Measurements from ENCODE around the gene FCER2. TPM values are rescaled to one million over a fixed set of nuclear protein-coding genes. Genes with fewer than 3 reads are reported as not detected.

Gene FCER2
- polyA plus RNA-seq, 2 of the 4 experiments (the other 2 are of a cell fraction), result not detected

- Histone ChIP-seq H3K4me2 (0 out of 3 replicates have a peak overlapping the region, but pooled peaks have one; percentile 5), H3K27ac (no peak overlapping the region), H3K4me1 (no peaks in the 10 kb centered on the region), H3K9me3 (no peaks in the 10 kb centered on the region), H3K4me3 (no peak overlapping the region)
- ChIA-PET POLR2A (no interaction called here), CTCF (interaction anchor here (0.9 to 1.7 kb wide), 3 partner anchors 12 to 64 kb away, joined by 3 to 4 read pairs (median 3); partner anchors contain the start of gene TRAPPC5)
- FAIRE-seq, result no peak
- 26% methylated on average over 11 of the region's 12 CpGs for WGBS (ENCODE audit: missing lambda C conversion rate)
- no peak for DNase-seq (ENCODE audit: low read depth in 1 of 2, low spot score in 1 of 2)
- TF ChIP-seq TP53 (CRISPR knock-in tag; IDR thresholded peaks at IDR 0.05) (no peak), POLR2A (IDR thresholded peaks at IDR 0.05; ENCODE audit: low read length) (no peak), RAD21 (conservative IDR thresholded peaks at IDR 0.05 in 1 of 2, IDR thresholded peaks at IDR 0.05 in 1 of 2) (no peak), FOXS1 (CRISPR knock-in tag; IDR thresholded peaks at IDR 0.05) (no peak), ZFP36 (IDR thresholded peaks at IDR 0.05; ENCODE audit: borderline replicate concordance, partially characterized antibody) (peak; percentile 63), ELK1 (IDR thresholded peaks at IDR 0.05; ENCODE audit: low read depth, low read length) (no peak), ZSCAN20 (CRISPR knock-in tag; IDR thresholded peaks at IDR 0.05) (no peak), NR3C1 (IDR thresholded peaks at IDR 0.05) (no peak), CEBPB (IDR thresholded peaks at IDR 0.05) (peak in 1 of 2 experiments; percentile 28; a peak in 1 of 4 replicates)
- TF ChIP-seq, protein P1, sequence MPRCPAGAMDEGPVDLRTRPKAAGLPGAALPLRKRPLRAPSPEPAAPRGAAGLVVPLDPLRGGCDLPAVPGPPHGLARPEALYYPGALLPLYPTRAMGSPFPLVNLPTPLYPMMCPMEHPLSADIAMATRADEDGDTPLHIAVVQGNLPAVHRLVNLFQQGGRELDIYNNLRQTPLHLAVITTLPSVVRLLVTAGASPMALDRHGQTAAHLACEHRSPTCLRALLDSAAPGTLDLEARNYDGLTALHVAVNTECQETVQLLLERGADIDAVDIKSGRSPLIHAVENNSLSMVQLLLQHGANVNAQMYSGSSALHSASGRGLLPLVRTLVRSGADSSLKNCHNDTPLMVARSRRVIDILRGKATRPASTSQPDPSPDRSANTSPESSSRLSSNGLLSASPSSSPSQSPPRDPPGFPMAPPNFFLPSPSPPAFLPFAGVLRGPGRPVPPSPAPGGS (IDR thresholded peaks at IDR 0.05), result no peak
- no peak for ATAC-seq
These were observed 32.6 kb upstream of the FCER2 start for GRCh38 chr19:7734220-7735203.

DNA sequence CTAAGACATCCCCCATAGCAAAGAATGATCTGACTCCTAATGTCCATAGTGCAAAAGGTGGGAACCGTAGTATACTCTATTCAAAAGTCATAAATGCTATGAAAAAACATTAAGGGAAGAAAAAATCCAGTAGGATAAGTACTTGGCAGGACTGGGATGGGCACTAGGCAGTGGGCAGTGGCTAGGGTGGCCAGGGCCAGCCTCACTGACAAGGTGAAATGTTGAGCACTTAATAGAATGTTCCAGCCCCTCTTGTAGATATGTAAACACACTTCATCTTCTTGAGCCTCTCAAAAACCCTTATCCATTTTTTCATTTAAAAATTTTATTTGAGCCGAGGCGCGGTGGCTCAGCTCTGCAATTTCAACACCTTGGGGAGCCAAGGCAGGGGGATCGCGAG is 31.4 kb upstream of the FCER2 start:
- ChIA-PET CTCF (interaction anchor here (0.6 kb wide), 2 partner anchors 65 to 426 kb away, joined by 3 read pairs; no protein-coding TSS in a partner anchor), POLR2A (no interaction called here)
- H3K27ac ChIP-seq, result no peak overlapping the region
- ATAC-seq (no peak), DNase-seq (ENCODE audit: low read depth in 1 of 2, low spot score in 1 of 2) (no peak), FAIRE-seq (no peak)
- no peaks in the 10 kb centered on the region for H3K4me1 ChIP-seq
- no peak overlapping the region for H3K4me3 ChIP-seq
- no peaks in the 10 kb centered on the region for H3K9me3 ChIP-seq
- no peak overlapping the region for H3K4me2 ChIP-seq
- 40% methylated on average over 6 of the region's 6 CpGs for WGBS (ENCODE audit: missing lambda C conversion rate)
- no peak for TF ChIP-seq RNF2 (IDR thresholded peaks at IDR 0.05; ENCODE audit: borderline replicate concordance, low read depth)
- no peak for TF ChIP-seq EP300 (IDR thresholded peaks at IDR 0.05)
- TF ChIP-seq, protein P2, sequence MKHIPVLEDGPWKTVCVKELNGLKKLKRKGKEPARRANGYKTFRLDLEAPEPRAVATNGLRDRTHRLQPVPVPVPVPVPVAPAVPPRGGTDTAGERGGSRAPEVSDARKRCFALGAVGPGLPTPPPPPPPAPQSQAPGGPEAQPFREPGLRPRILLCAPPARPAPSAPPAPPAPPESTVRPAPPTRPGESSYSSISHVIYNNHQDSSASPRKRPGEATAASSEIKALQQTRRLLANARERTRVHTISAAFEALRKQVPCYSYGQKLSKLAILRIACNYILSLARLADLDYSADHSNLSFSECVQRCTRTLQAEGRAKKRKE (CRISPR knock-in tag; IDR thresholded peaks at IDR 0.05; ENCODE audit: low read depth), result no peak
- no peak for TF ChIP-seq CBX2 (IDR thresholded peaks at IDR 0.05; ENCODE audit: borderline replicate concordance, low read depth)
- TF ChIP-seq, protein P3, sequence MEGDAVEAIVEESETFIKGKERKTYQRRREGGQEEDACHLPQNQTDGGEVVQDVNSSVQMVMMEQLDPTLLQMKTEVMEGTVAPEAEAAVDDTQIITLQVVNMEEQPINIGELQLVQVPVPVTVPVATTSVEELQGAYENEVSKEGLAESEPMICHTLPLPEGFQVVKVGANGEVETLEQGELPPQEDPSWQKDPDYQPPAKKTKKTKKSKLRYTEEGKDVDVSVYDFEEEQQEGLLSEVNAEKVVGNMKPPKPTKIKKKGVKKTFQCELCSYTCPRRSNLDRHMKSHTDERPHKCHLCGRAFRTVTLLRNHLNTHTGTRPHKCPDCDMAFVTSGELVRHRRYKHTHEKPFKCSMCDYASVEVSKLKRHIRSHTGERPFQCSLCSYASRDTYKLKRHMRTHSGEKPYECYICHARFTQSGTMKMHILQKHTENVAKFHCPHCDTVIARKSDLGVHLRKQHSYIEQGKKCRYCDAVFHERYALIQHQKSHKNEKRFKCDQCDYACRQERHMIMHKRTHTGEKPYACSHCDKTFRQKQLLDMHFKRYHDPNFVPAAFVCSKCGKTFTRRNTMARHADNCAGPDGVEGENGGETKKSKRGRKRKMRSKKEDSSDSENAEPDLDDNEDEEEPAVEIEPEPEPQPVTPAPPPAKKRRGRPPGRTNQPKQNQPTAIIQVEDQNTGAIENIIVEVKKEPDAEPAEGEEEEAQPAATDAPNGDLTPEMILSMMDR (IDR thresholded peaks at IDR 0.05), result no peak

DNA sequence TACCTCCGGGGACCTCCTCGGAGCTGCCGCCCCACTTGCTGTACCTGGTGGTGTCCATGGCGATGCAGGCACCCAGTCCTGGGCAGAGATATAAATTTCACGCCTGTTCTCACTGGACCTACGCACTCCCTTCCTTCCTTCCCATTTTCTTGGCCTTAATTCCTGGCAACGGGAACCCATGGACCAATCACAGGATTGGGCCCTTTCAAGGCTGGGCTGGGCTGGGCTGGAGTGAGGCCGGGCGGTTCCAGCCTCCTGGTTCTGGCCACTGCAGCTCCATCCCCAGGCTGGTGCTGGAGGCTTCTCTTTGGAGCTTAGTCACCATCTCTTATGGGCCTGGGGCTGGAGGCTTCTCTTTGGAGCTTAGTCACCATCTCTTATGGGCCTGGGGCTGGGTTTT is 30.1 kb upstream of the FCER2 start, which contains the start of gene CLEC4G:
Gene CLEC4G, minus strand, starts transcription at position 66 of the 400 bp plus-strand sequence. Its CDS starts 8 bp downstream, at position 58.
- no peak for FAIRE-seq
- CTCF ChIA-PET, result no interaction called here
- Histone ChIP-seq H3K9me3 (no peaks in the 10 kb centered on the region), H3K27ac (no peak within 1 kb of the TSS), H3K4me1 (no peaks in the 10 kb centered on the region), H3K4me3 (no peak within 1 kb of the TSS), H3K4me2 (no peak within 1 kb of the TSS)
- no peak for DNase-seq (ENCODE audit: low read depth in 1 of 2, low spot score in 1 of 2)
- POLR2A ChIA-PET, result no interaction called here
- peak in 1 of 2 experiments; percentile 48; a peak in 3 of 6 replicates for ATAC-seq
- 56% methylated on average over 6 of the region's 9 CpGs for WGBS (ENCODE audit: missing lambda C conversion rate)
- TF ChIP-seq, protein P3 (IDR thresholded peaks at IDR 0.05), result no peak
- TF ChIP-seq GATA3 (IDR thresholded peaks at IDR 0.05; ENCODE audit: borderline replicate concordance), result no peak
- TF ChIP-seq KDM5A (IDR thresholded peaks at IDR 0.05), result no peak
- no peak for TF ChIP-seq JUN (IDR thresholded peaks at IDR 0.05)
- TF ChIP-seq KDM1A (IDR thresholded peaks at IDR 0.05; ENCODE audit: low read depth), result no peak
- TF ChIP-seq, protein P1 (IDR thresholded peaks at IDR 0.05), result no peak
- TF ChIP-seq POLR2A (IDR thresholded peaks at IDR 0.05; ENCODE audit: low read length), result no peak
- no peak for TF ChIP-seq EHF (CRISPR knock-in tag; IDR thresholded peaks at IDR 0.05)
- TF ChIP-seq CBX2 (IDR thresholded peaks at IDR 0.05; ENCODE audit: borderline replicate concordance, low read depth), result no peak
- no peak for TF ChIP-seq MAFK (IDR thresholded peaks at IDR 0.05; ENCODE audit: partially characterized antibody)
- TF ChIP-seq RARB (CRISPR knock-in tag; IDR thresholded peaks at IDR 0.05), result no peak
- TF ChIP-seq HOXB13 (CRISPR knock-in tag; IDR thresholded peaks at IDR 0.05; ENCODE audit: low read depth), result no peak
- no peak for TF ChIP-seq EP300 (IDR thresholded peaks at IDR 0.05)
- no peak for TF ChIP-seq NR3C1 (IDR thresholded peaks at IDR 0.05)
